Testis (tissue), 3 donors: ENCODE measurements around the gene ERCC1. TPM values are rescaled to one million over a fixed set of nuclear protein-coding genes. Genes with fewer than 3 reads are reported as not detected.

ENCODE experiments used
- DNase-seq: peaks from one replicate; pipeline ENCODE4 v3.0.0-alpha.2; 2019
- H3K27ac ChIP-seq, 2 donors: fragments of 200-600 bp; sonication (generic); one replicate each; pipeline ENCODE4 v1.5.1; 2019
- H3K27me3 ChIP-seq: fragments of 200-600 bp; sonication (generic); one replicate; pipeline ENCODE4 v1.5.1; 2019
- H3K36me3 ChIP-seq: fragments of 200-600 bp; sonication (generic); one replicate; pipeline ENCODE4 v1.5.1; 2017; ENCODE audit warnings: low read depth; ENCODE audit errors: missing control alignments
- H3K4me1 ChIP-seq: fragments of 200-600 bp; sonication (generic); one replicate; pipeline ENCODE4 v1.5.1; 2019
- H3K4me3 ChIP-seq, 2 donors: fragments of 200-600 bp; sonication (generic); one replicate each; pipeline ENCODE4 v1.5.1; 2017 to 2019
- H3K9me3 ChIP-seq: fragments of 200-600 bp; sonication (generic); one replicate; pipeline ENCODE4 v1.5.1; 2017
- POLR2A ChIP-seq: fragments of 450-650 bp; IDR thresholded peaks from one replicate; pipeline ENCODE4 v1.6.1; 2017; ENCODE audit warnings: antibody characterized with exemption, mild to moderate bottlenecking, moderate library complexity
- WGBS, 2 donors: methylation state at CpG; one replicate each; pipeline ENCODE4 v1.1.5; 2018; 5-methylcytosine and 5-hydroxymethylcytosine counted together
- intact Hi-C: fragments of 100-400 bp; cut with DNase I; formaldehyde crosslinking; loops from one replicate; pipeline ENCODE4 v1.15.1; 2023; ENCODE audit warnings: low total_unique reads
- polyA plus RNA-seq: library from polyadenylated mRNA; stranded (reverse); fragments of 350-450 nt; fragmentation: Illumina TruSeq; extraction: RNeasy Lipid Tissue Mini Kit (QIAGEN cat#74804); gene quantifications from one replicate; pipeline ENCODE4 v1.2.3, GENCODE V29; 2014; ENCODE audit warnings: low read depth, low replicate concordance; ENCODE audit not compliant: insufficient read depth
- total RNA-seq, 2 donors: library from RNA; depleted of rRNA; stranded (reverse); fragments of >200 nt; gene quantifications; one replicate each; pipeline ENCODE4 v1.2.3, GENCODE V29; 2016
- TF ChIP-seq, protein P1 (sequence below), 3 experiments: fragments of 450-650 bp in 2 of 3; fragments of 200-600 bp in 1 of 3; sonication (generic) in 1 of 3; IDR thresholded peaks; one replicate each; pipeline ENCODE4 v1.5.1; 2016 to 2019; ENCODE audit warnings: antibody characterized with exemption in 3 of 3, mild to moderate bottlenecking in 2 of 3, moderate library complexity in 1 of 3

The ERCC1 gene
- total and polyA plus RNA-seq, 3 donors from 2014 or later, result 71.8 to 112 (median 95.7) TPM

GRCh38 chr19:45391871-45392665, 31.6 kb downstream of the ERCC1 start:
- Histone ChIP-seq H3K4me1 (no peaks in the 10 kb centered on the region), H3K36me3 (no peaks in the 10 kb centered on the region), H3K27ac (no peak overlapping the region), H3K27me3 (no peaks in the 10 kb centered on the region), H3K4me3 (no peak overlapping the region), H3K9me3 (no peaks in the 10 kb centered on the region)
- intact Hi-C loops, result no loop called here
- 92 to 94% methylated on average over 9 to 21 of the region's 21 CpGs for WGBS, 2 donors
- no peak for TF ChIP-seq POLR2A
- no peak for DNase-seq

GRCh38 chr19:45391346-45391745, 32.4 kb downstream of the ERCC1 start:
- Histone ChIP-seq H3K9me3 (no peaks in the 10 kb centered on the region), H3K27ac (no peak overlapping the region), H3K27me3 (no peaks in the 10 kb centered on the region), H3K36me3 (no peaks in the 10 kb centered on the region), H3K4me3 (no peak overlapping the region), H3K4me1 (no peaks in the 10 kb centered on the region)
- DNase-seq, result no peak
- 74 to 78% methylated on average over 3 of the region's 3 CpGs for WGBS, 2 donors
- no peak for TF ChIP-seq POLR2A
- TF ChIP-seq, protein P1, sequence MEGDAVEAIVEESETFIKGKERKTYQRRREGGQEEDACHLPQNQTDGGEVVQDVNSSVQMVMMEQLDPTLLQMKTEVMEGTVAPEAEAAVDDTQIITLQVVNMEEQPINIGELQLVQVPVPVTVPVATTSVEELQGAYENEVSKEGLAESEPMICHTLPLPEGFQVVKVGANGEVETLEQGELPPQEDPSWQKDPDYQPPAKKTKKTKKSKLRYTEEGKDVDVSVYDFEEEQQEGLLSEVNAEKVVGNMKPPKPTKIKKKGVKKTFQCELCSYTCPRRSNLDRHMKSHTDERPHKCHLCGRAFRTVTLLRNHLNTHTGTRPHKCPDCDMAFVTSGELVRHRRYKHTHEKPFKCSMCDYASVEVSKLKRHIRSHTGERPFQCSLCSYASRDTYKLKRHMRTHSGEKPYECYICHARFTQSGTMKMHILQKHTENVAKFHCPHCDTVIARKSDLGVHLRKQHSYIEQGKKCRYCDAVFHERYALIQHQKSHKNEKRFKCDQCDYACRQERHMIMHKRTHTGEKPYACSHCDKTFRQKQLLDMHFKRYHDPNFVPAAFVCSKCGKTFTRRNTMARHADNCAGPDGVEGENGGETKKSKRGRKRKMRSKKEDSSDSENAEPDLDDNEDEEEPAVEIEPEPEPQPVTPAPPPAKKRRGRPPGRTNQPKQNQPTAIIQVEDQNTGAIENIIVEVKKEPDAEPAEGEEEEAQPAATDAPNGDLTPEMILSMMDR (IDR thresholded peaks at IDR 0.05), result no peak
- intact Hi-C loops, result no loop called here

GRCh38 chr19:45385392-45386221, 38.1 kb downstream of the ERCC1 start:
- no peak for TF ChIP-seq POLR2A
- TF ChIP-seq, protein P1 (IDR thresholded peaks at IDR 0.05), result no peak
- Histone ChIP-seq H3K36me3 (no peaks in the 10 kb centered on the region), H3K4me1 (peaks cover 7% of the 10 kb centered on the region), H3K4me3 (no peak overlapping the region), H3K27me3 (no peaks in the 10 kb centered on the region), H3K27ac (no peak overlapping the region), H3K9me3 (no peaks in the 10 kb centered on the region)
- no peak for DNase-seq
- 20 to 33% methylated on average over 2 to 67 of the region's 75 CpGs for WGBS, 2 donors
- intact Hi-C loops, result no loop called here

- Histone ChIP-seq H3K4me1 (peaks cover 7% of the 10 kb centered on the region), H3K4me3 (no peak overlapping the region), H3K27me3 (no peaks in the 10 kb centered on the region), H3K27ac (no peak overlapping the region), H3K36me3 (no peaks in the 10 kb centered on the region), H3K9me3 (no peaks in the 10 kb centered on the region)
- intact Hi-C loops, result no loop called here
- no peak for DNase-seq
- TF ChIP-seq, protein P1 (IDR thresholded peaks at IDR 0.05), result no peak
- no peak for TF ChIP-seq POLR2A
- WGBS, 2 donors, result 77 to 88% methylated on average over 25 to 29 of the region's 29 CpGs
Measured at GRCh38 chr19:45382426-45382825, 41.3 kb downstream of the ERCC1 start.

GRCh38 chr19:45380107-45380506, 43.6 kb downstream of the ERCC1 start:
- no peak for DNase-seq
- H3K27ac ChIP-seq, result no peak overlapping the region
- 59 to 67% methylated on average over 1 of the region's 1 CpG for WGBS, 2 donors
- H3K4me3 ChIP-seq, result no peak overlapping the region
- intact Hi-C loops, result no loop called here
- TF ChIP-seq, protein P1 (IDR thresholded peaks at IDR 0.05), result no peak
- TF ChIP-seq POLR2A, result no peak
- no peaks in the 10 kb centered on the region for H3K27me3 ChIP-seq
- no peaks in the 10 kb centered on the region for H3K36me3 ChIP-seq
- H3K9me3 ChIP-seq, result no peaks in the 10 kb centered on the region
- H3K4me1 ChIP-seq, result peaks cover 8% of the 10 kb centered on the region
